ENCODE results near the gene SPOCK2.

SPOCK2 gene

DNA sequence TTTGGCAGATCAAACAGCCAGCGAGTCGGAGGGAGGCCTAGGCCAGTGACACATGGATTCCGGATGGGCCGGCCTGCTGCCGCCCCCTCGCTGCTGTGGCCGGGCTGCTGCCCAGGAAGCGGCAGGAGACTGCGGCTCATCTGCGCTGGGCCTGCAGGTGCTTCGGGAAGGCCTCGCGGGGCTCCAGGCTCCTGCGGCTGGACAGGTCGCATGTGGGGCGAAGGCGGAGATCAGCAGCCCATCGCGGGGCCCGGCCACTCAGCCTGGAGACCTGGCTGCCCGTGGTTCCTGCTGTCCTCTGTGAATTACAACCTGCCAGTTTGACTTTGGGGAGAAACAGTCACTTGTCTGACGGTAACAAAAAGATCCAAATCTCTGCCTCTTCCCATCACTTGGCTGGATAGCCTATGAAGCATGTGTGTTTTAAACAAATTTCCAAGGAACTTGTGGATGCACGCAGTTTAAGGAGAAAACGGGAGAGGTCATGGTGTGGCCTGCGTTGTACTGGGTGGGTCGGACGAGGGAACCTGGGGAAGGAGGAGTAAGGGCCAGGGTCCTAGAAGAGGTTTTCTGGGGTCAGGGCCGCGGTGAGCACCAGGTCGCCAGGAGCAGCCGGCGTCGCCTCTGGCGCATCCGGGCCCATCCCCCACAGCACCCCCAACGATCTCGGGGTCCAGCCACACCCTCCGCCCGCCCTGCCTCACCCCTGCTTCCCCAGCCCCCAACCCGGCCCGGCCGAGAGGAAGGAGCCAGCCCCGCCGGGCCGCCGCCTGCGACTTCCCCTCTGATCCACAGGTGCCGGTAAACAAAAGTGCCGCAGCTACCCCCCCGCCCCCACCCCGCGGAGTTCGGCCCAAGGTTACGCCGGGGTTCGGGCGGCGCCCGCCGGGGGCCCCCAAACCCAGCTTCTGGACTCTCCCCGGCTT, 1.6 kb downstream of the SPOCK2 start:
- DNase-seq: peak; percentile 64

DNA sequence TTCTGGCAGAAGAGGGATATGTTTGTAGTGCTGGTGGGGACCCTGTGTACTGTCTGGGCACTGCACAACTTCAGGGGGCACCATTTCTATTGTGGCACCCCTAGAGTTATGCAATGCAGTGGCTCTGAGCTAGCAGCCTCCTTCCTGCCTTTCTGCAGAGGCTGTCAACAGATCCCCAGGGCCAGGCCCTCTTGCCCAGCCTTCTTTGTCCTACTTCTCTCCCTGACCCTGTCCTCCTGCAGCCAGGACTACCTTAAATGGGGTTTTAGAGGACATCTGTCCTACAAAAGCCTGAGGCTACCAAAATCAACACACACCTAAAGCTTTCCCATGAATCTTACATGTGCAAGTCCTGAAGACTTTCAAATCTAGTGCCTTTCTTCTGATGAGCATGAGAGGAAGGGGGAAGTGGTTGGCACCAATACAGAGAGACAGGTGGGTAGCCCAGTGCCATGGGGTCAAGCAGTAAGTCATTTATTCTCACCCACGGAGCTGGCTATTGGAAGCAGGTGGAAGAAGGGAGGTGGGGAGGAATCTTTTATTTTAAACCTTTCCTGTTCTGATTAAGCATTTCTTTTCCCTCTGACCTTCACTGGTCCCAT, 2.4 kb downstream of the SPOCK2 start:
- no peak for DNase-seq

DNA sequence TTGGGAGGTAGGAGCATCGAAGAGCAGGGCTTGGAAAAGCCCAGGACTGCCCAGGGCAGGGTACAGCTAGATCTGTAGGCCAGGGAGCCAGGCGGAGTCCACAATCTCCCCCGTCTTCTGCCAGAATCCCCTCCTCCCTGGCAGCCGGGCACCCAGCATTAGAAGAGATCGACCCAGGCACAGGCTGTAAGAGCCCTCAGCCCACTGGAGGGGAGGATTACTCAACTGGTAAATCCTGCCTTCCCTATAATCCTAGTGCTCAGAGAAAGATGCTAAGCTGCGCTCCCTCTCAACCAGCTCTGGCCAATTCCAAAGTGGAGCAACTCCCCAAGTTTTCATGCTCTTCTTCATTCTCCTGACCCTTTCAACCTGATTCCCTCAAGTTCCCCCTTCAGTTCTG, 3.2 kb downstream of the SPOCK2 start:
- DNase-seq: no peak

DNA sequence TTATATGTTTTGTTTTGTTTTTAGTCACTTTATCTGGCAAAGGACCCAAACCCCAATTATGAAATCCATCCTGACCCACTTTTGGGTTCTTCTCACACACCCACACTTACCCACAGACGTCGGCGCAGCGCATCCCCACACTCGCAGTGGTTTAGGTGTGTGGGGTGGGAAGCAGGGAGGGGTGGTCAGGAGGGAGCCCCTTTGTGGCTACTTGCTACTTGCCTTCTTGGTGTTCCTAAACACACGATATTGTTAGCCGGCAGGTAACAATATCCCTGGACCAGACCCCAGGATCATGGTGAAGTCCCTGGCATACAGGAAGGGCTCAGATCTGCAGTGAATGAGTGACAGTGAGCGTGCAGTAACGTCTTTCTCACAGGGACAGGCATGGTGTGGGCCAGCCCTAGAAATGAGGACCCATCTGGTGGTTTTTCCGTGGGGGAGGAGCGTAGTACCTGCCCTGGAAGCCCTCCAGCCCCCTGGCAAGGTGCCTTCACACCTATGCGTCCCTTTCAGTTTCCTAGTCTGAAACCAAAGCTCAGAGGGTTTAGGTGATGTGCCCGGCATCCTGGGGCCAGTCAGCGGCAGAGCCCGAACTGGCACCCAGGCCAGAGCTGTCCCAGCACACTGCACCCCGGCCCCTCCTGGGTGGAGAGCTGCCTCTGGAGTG, 4.4 kb downstream of the SPOCK2 start:
- DNase-seq: peak; percentile 72

DNA sequence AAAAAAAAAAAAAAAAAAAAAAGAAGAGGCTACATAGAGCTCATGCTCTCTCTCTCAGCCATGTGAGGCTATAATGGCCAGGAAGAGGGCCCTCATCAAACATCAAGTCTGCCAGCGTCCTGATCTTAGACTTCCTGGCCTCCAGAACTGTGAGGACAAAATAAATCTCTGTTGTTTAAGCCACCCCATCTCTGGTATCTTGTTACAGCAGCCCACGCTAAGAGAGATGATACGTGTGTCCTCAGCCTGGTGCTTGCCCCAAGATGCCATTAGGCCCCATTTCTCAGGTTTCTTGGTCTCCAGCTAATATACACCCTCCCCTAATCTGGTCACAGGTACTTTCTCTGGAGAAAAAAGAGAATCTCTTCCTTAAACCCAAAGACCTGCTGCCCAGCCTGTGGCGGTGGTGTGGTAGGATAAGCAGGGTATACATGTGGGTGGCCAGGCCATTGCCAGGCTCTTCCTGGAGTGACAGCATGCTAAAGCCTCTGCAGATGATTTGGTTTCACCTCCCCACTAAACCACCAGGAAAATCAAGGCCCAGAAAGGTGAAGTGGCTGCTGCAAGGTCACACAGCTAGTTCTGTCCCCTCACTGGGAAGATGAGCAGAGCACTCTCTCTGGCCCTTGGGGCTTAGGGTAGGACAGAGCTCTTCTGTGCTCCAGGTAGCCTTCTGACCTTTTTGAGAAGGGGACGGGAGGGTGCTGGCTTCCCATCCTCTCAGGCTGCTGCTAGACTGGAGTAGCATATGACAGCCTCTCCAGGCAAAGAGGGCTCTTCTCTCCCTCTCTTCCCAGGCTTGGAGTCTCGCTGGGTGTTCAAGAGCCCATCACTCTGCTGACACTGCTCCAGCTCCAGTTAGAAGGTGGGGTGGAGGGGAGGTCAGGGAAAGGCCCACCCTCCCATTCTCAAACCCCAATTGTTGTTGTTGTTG, 5.2 kb downstream of the SPOCK2 start:
- DNase-seq: no peak

DNA sequence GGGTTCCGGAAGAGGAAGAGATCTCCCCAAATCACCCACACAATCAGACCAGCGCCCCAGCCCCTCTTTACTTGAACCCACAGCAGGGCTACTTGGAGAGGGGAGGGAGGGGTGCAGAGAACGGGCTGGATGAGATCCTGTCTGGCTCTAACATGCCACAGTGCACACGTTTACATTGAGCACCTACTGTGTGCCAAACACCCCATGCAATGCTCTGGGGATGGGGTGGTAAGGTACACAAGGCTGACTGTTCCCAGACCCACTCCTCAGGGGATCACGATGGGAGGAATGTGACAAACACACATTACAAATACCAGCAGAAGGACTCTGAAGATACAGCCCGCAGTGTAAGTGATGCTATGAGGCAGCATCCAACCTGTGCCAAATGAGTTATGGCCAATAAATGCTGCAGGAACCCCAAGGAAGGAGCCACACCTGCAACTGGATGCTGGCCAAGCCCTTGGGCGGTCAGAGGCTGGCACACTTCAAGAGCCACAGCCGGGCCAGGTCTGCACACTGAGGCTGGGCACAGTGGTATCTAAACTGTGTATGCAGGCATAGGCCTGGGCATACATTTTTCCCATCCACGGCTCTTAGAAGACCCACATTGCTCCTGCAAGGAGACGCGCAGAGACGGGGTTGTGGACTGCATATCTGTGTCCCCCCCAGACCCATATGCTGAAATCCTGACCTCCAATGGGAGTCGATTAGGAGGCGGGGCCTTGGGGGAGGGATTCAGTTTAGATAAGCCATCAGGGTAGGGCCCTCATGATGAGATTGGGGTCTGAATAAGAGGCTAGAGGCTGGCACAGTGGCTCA, 6.4 kb downstream of the SPOCK2 start:
- DNase-seq: no peak

DNA sequence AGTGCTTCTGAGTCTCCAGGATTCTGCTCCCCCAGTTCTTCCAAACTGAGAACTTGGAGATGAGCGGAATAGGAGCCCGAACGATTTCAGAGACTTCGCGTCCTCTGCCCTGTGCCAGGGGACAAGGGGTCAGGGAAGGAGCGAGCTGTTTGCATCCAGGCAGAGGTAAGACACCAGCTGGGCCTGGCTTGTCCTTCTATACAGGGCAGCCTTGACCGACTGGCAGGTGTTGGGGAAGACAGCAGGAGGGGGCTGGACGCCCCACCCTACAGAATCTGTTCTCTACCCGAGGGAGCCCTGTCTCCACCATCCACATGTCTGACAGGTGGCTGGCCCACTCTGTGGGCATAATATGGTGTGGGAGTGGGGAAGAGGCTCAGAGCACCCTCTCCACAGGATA, 7.1 kb downstream of the SPOCK2 start:
- DNase-seq: no peak

DNA sequence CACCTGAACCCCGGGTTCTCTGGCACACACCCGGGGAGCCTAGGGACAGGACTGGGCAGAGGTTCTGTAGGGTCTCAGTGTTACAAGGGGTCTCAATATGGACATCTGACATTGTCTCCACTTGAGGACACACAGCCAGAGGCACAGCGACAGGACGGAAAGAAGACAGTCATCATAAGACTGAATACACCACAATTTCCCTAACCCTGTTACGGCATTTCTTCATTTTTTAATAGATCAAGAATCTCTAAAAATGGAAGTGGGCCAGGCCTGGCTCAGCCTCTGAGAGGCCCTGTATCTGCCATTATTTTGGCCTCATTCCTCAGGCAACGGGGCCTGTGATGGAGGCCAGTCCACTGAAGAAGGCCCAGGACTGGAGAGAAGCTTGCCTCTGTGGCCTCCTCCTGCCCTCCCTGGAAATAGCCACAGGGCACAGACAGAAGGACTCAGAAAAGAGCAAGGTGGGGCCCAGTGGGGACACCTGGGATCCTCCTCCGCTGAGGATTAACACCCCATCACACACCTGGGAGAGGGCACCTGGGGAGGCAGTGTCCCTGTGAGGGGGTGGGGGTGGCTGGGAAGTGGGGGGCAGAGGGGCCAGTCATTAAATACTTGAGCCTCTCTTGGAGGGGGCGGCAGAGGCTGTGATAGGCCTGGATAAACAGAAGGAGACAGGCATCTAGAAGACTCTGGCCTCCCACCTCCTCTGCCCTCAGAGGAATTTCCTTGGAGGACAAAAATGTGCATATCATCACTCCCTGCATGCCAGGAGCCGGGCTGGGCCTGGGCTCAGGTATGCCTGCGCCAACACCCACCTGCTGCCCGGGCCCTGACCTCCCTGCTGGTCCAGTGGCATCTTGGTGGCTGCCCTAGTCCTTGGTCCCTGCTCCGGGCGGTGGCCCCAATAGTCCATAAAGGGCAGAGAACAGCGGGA, 8.0 kb downstream of the SPOCK2 start:
- DNase-seq: no peak

DNA sequence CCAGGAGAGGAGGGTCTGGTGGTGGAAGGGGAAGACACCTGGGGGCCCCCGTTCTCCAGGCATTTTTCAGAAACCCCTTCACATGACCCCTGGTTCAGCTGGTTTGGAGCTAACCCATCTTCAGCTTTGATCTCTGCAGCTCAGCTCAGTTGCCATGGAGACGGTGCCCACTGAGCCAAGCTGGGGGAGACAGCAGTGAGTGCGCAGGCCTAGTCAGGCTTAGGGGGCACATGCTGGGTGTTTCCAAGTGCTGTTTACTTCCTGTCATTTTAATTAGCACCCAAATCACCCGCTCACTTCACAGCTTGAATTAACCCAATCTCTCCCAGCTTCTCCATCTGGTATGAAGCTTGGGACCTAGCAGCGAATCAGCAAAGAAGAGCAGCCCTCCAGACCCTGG, 9.0 kb downstream of the SPOCK2 start:
- peak; percentile 51 for DNase-seq

DNA sequence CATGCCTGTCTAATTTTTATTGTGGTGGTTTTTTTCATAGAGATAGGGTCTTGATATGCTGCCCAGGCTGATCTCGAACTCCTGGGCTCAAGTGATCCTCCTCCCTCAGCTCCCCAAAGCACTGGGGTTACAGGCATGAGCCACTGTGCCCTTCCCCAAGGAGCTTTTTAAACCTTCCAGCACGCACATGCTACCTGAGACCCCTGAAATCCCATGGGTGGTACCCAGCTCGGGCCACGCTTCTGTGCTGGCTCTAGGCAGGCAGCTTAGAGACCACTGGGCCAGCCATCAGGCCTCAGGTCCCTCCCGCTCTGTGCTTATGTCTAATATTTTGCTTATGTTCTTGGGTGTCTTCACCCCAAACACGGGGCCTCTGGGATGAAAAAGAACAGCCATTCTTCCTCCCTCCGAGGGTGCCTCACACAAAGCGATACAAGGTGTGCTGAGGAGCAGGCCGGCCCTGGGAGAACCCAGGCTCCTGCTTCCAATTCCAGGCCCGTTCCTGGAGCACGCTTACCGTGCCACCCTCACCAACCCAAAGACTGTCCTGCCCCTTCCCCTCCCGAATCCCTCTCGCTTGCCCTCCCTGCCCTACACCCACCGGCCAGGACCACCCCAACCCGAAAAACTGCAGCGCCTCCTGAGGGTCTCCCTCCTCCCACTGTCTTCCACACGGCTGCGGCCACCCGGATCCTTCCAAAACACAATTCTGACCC, 10.9 kb downstream of the SPOCK2 start:
- DNase-seq: no peak

DNA sequence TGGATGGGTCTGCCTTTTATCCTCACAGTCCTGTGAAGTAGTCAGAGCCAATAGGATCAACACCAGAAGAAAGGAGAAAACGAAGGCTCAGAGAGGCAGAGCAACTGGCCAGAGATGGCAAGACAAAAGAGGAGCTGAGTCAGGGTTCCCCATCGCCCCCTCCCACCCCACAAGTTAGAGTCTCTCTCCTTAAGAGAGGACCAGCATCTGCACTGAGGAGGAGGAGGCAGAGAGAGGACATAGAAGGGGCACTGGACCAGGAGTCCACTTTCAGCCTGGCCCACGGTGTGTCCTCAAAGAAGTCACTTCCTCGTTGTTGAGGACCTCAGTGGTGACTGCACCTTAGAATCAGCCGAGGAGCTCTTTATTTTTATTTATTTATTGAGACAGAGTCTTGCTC, 11.6 kb downstream of the SPOCK2 start:
- no peak for DNase-seq

DNA sequence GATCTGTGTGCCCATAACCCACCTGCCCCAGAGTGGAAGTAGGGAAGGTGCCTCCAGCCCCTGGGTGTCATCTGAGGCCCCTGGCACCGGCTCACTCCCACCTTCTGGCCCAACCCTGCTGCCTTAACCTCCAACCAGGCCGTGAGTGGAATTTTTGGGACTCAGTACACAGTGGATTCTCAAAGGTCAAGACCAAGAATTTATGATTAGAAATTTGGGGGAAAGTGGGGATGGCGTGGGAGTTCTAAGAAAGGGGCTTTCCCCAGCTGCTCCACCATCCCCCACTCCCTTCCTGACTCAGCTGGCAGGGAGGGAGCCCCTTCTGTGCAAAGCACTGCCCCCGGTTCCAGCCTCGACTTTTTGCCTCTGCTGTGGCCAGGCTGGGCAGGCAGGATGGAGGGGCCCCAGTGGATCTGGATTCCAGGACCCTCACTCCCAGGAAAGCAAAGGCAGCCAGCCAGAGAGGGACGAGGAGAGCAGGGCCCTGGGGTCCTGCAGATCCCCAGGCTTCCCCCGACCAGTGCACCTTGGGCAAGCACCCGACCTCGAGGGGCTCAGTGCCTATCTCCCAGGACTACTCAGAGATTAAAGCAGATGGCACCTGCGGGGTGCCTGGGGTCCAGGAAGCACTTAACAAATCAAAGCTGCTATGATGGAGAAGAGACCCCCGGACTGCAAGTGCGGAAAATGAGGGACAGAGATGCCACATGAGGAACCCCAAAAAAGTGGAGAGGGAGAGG, 12.8 kb downstream of the SPOCK2 start:
- DNase-seq: peak; percentile 37

DNA sequence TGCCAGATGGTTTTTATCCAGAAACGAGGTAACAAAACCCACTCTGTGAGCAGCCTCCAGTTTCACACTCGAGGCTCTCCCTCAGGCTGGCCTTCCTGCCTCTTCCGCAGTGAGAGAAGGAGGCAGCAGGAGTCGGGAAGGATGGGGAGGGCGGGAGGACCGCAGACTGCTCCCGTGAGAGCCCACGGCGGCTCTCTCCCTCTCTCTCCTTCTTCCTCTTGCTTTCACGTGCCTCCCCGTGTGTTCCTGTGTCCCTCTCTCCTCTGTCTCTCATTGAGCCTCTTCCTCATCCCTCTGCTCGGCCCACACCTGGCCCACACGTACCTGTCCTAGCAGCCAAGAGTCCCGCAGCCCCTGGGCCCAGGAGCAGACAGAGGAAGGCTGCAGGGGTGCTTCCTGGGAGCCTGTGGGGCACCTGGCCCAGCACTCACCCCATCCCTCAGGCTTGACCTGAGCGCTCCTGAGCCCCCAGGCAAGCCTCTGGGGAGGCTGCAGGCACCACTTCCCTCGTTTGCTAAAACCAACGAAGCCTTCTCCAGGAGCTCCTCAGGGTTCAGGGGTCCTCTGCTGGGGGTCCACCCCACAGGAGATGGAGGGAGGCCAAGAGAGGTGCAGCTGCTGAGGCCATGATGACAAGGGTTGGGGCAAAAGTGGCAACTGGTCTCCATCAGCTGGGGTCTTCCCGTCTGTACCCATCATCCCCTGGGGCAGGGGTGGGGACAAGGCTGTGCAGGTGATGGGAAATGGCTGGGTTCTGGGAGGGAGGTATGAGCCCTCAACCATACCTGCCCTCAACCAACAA, 13.6 kb downstream of the SPOCK2 start:
- DNase-seq: no peak

DNA sequence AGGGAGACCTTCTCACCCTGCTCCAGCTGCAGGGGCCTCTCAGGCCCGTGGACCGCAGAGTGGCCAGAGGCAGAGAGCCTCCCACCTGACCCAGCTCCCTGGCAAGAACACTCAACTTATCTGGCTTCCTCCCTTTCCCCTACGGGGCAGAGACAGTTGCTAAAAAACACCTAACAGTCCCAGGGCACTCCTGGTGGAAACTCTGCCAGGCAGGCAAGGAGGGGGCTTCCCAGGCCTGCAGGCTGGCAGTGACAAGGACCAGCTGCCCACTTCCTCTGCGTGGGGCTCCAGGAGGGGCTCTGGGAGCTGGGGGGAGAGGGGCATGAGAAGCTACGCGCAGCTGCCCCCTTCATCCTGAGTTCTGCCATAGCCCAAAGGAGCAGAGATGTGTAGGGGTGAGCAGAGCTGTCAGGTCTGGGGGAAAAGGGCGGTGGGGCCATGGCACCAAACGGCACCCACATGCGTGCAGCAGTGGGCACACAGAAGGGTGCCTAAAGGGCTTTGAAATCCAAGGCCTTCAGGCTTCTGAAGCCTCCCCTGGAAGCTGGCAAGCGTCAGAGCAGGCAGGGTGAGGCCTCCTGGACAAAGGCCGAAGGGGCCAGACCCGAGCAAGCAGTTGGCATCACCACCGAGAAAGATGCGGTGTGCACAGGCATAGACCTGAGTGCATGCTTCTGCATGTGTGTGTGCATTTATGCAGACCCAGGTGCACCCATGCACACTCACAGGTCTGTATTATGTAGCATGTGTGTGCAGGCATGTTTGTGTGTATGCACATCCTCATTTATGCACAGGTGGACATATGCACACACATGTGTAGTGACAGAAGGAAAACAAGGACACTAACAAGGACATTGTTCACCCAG, 14.4 kb downstream of the SPOCK2 start:
- DNase-seq: no peak

DNA sequence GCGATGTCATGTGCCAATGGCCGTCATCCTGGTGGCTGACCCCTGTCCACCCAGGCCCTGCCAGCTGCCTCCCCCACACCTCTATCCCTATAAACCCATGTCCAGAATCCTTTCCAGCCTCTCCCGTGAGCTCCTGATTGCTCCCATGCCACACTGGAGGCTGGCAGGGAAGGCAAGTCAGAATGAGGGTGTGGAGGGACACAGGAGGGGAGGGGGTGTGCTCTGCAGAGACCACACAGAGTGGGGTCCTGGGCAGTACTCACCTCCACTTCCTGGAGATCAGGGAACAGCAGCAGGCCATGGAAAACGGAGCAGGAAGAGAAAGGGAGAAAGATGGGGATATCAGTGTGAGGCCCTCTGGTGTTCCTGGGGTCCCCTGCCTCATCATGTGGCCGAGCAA, 15.7 kb downstream of the SPOCK2 start:
- DNase-seq: no peak

DNA sequence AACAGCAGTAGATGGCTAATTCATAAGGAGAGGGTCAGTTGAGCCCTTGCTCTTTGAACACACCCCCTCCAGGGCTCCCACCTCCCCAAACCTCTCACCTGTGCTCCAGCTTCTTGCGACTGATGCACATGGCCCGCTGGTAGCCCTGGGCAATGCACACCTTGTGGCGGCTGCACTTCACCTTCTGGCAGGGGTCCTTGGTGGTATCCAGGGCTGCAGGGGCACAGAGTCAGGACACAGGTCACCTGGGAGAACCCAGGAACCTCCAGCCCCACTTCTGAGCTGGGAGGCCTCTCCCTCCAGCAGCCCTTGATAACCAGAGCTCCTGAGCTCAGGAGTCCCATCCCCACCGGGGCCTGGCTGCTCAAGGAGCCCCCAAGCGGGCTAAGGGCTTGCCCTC, 16.3 kb downstream of the SPOCK2 start:
- no peak for DNase-seq

DNA sequence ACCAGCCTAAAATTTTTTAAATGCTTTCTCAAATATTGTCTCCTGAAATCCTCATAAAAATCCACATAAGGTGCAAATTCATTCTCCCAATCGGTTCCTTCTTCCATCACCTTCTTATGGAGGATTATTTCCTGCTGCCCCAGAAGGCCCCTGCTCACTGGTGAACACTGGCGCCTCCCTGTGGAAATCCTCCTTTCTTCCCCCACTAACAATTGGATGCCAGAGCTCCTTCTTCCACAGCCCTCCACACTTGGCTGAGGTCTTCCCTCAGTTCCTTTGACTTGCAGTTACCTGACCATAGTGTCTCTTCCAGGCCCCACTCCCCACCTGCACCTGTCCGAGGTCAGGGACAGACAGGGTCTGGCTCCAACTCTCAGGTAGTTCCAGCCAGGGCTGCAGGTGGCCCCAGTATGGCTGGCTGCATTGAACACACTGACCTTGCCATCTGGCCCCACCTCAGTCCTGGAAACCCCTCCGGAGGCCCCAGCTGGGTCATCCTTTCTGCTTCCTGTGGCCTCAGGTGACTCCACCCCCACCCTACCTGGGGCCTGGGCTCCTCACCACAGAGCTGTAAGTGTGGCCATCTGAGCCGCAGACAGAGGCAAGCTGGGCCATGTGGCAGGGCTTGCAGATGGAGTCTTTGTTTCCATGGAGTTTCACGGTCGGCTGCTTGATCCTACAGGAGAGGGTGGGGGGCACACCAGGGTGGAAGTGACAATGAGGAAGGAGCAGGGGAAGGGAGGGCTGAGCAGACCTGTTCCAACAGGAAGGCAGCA, 18.4 kb downstream of the SPOCK2 start:
- DNase-seq: no peak

Data from activated naive CD4-positive, alpha-beta T cell treated with Interleukin-2 at 50 U/mL for 16 hours (primary cell).